D721Med (cell line): Measurements from ENCODE around the gene ESR2.

Experiments
- DNase-seq: peaks from one replicate; pipeline ENCODE4 v3.0.0; 2011; ENCODE audit warnings: low spot score; ENCODE audit not compliant: insufficient read length
- FAIRE-seq: peaks from 2 replicates; lab custom pipeline; 2011; peaks lifted over from hg19 to GRCh38; lab: Jason Lieb, UNC
- TF ChIP-seq, protein P1 (sequence below): IDR thresholded peaks from 2 replicates; pipeline ENCODE4 v1.5.1; 2012; ENCODE audit warnings: mild to moderate bottlenecking, control low read depth; ENCODE audit not compliant: insufficient read depth; ENCODE audit errors: missing control alignments

Gene ESR2

DNA sequence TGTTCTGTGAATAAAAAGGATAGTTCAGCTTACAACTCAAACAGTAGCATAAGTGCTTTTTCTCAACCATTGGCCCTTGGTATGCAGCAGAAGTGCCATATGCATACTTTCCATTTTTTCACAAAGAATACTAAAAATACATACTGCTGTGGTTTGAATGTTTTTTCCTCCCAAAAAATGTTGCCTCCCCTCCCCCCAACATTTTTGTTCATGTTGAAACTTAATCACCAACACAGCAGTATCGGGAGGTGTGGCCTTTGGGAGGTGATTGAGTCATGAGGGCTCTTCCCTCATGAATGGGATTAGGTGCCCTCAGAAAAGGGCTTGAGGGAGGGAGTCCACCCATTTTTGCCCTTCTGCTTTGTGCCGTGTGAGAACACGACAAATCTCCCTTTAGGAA, 198.6 kb downstream of the ESR2 start:
- TF ChIP-seq, protein P1, sequence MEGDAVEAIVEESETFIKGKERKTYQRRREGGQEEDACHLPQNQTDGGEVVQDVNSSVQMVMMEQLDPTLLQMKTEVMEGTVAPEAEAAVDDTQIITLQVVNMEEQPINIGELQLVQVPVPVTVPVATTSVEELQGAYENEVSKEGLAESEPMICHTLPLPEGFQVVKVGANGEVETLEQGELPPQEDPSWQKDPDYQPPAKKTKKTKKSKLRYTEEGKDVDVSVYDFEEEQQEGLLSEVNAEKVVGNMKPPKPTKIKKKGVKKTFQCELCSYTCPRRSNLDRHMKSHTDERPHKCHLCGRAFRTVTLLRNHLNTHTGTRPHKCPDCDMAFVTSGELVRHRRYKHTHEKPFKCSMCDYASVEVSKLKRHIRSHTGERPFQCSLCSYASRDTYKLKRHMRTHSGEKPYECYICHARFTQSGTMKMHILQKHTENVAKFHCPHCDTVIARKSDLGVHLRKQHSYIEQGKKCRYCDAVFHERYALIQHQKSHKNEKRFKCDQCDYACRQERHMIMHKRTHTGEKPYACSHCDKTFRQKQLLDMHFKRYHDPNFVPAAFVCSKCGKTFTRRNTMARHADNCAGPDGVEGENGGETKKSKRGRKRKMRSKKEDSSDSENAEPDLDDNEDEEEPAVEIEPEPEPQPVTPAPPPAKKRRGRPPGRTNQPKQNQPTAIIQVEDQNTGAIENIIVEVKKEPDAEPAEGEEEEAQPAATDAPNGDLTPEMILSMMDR: no peak
- FAIRE-seq (no peak), DNase-seq (no peak)

GRCh38 chr14:64092940-64093339, 201.2 kb downstream of the ESR2 start:
- DNase-seq (no peak), FAIRE-seq (no peak)

GRCh38 chr14:64092338-64092737, 201.8 kb downstream of the ESR2 start:
- TF ChIP-seq, protein P1: no peak
- no peak for DNase-seq
- no peak for FAIRE-seq

More at GRCh38 chr14:64092940-64093339, 201.2 kb downstream of the ESR2 start:
- TF ChIP-seq, protein P1: no peak

DNA sequence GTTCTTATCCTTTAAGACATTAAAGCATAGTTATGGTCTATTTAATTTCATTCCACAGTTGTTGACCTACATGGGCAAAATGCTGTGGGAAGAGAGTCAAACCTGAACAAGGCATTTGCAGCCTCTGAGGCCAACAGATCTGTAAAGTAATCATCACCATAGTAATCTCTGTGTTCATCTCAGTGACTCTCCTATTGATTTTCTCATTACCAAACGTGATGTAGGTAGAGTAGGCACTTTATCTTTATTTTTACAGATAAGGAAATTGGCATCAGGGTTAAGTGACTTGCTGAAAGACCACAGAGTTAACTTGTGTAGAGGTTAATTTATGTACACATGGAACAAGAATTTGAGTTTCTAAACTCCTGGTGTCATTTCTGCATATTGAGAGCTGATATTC, 203.0 kb downstream of the ESR2 start:
- no peak for DNase-seq
- TF ChIP-seq, protein P1: no peak
- FAIRE-seq: no peak

GRCh38 chr14:64089920-64090319, 204.3 kb downstream of the ESR2 start:
- TF ChIP-seq, protein P1: no peak
- FAIRE-seq: no peak
- DNase-seq: peak; percentile 16

DNA sequence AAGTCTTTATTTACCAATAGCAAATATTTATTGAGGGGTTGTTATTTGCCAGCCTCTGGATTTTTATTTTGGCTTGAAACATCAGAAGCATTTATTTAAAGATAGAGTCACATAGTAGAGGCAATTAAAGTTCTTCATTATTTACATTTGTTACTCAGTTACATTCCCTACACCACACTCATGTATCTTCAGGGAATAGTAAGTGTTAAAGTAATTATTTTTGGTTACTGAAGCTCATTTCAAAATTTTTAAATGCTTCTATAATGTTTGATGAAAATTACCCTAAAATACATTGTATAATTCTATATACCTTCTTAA, 205.6 kb downstream of the ESR2 start:
- no peak for DNase-seq
- TF ChIP-seq, protein P1: no peak
- FAIRE-seq: no peak

DNA sequence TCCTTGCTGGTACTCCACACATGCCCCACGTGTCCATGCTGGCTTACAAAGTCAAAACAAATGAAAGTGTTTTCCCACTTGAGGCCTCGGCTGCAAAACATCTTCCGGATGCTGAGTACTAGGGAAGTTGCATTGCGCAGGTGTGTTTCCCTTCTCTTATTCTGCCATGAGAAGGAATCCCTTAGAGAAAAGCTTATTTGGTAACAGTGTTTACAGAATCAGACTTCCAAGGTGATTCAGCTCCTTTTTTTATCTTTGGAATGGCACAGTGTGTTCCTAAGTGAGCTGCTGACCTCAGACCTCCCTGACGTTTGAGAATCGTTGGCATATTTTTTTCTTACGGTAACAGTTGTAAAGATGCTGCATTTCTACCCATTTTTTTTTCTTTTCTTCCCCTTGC, 211.3 kb downstream of the ESR2 start:
- DNase-seq: no peak
- TF ChIP-seq, protein P1: no peak
- FAIRE-seq: no peak
